HuH-7 (cell line): ENCODE data around the gene COL8A1.
"Not testable (repeated sequence)": the region's sequence is repeated elsewhere in the genome, so short reads cannot be mapped to it uniquely, and the experiment has no call there.

Experiments
- DNase-seq: peaks from one replicate; pipeline ENCODE4 v3.0.0; 2011; ENCODE audit warnings: low spot score

Gene COL8A1

GRCh38 chr3:99805160-99805559 is 166.8 kb downstream of the COL8A1 start:
- DNase-seq = no peak

- DNase-seq = peak; percentile 61
These were observed 169.9 kb downstream of the COL8A1 start for GRCh38 chr3:99808163-99808794.

DNA sequence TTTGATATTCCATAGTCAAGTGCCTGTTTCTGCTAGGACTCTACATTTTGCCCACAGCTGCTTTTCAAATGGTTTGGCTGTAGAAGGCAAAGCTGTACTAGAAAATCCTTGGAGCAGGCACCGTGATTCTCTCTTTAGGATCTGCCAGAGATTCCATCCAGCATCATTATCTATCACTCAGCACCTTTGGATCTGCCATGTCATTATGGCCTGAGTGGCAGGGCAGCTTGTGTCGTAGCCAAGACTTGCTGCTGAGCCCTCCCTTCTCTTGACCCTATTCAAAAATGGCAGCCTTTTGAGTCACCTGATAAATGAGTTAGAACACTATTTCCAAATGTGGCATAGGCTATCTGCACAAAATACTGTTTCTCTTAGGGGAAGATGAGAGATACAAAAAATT is 171.2 kb downstream of the COL8A1 start:
- no peak for DNase-seq

DNA sequence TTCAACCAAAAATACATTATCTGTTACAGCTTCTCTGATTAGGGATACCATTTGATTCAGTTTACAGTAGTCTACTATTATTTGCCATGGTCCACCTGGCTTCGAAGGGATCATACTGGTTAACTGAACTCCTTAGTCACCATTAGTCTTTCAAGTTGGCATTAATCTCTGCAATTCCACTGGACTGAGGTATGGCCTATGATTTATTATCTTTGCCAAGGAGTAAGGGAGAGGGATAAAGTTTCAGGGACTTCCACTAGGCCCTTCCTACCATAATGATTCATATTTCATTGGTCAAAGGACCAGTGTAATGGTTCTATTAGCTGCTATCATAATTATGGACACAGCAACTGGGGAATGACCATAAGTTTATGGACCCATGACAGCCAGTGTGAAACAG is 172.0 kb downstream of the COL8A1 start:
- DNase-seq = no peak

GRCh38 chr3:99817047-99817436 is 178.6 kb downstream of the COL8A1 start:
- no peak for DNase-seq

GRCh38 chr3:99817437-99818240 is 179.2 kb downstream of the COL8A1 start, which contains the start of gene CMSS1:
TSS of gene CMSS1 (plus strand) at chr3:99817862.
- peak; percentile 90 for DNase-seq

- DNase-seq = no peak
These were observed 180.4 kb downstream of the COL8A1 start for GRCh38 chr3:99818818-99819217.

- no peak for DNase-seq
These were observed 185.6 kb downstream of the COL8A1 start for GRCh38 chr3:99823723-99824711.

GRCh38 chr3:99825004-99825640 is 186.7 kb downstream of the COL8A1 start:
- no peak for DNase-seq

- no peak for DNase-seq
These were observed 191.4 kb downstream of the COL8A1 start for GRCh38 chr3:99829844-99830243.

DNA sequence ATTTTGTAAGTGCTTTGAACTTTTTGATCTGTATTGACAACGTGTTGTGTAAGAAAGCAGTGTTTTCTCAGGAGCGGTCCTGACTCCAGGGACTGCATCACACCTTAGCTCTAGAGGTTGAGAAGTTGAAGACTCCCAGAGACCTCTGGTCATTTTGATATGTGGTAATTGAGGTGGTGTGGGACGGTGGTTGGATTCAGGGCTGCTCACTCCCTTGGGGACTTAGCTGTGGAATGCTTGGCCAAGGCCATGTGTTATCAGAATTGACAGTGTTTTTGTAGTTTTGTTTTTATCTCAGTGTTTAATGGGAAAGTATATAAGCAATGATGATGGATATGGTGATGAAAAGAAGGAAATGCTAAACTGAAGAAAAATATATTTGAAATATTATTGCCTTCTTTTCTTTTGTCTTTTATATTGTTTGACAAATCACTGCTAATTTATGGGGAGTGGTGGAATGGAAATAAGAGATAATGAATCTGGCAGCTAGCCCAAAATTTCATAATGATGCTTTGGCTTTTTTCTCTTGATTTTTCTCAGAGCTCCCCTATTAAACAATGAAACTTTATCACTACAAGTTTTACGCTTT is 195.3 kb downstream of the COL8A1 start:
- no peak for DNase-seq

- DNase-seq = no peak
These were observed 196.0 kb downstream of the COL8A1 start for GRCh38 chr3:99834211-99834957.

GRCh38 chr3:99836681-99837080 is 198.3 kb downstream of the COL8A1 start:
- DNase-seq = no peak

DNA sequence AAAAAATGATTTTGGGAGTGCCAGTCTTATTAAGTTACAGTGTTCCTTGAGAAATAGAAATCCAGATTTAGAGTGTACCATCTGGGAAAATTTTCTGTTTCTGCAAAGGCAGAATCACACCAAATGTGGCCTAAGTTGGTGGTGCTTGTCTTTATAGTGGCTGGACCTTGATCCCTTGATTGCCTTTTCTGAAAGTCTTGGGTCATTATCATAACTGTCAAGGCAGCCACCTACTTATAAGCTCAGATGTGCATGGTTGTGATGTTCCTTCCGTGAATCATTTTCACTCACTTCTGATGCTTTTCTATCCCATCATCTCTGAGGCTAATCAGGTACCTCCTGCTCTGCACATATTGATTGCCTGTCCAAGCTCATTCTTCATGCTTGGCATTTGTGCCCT is 199.3 kb downstream of the COL8A1 start:
- no peak for DNase-seq

DNA sequence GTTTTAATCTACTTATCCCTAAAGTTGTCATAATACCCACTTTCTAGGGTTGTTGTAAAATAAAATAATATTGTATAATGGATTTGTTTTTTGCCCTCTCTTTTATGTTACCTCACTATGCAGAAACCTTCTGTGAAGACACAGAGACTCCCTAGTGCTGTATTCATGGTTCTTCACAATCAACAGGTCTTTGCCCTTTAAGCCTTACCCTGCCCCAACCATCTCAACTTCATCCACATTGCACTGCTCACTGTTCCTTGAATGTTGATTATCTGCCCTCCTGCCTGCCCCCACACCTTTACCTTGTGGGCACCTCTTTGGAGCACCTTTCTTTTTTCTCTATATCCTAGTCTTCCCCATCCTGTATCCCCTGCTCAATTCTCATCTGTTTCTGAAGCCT is 200.4 kb downstream of the COL8A1 start:
- DNase-seq = no peak

- no peak for DNase-seq
These were observed 201.2 kb downstream of the COL8A1 start for GRCh38 chr3:99839613-99840012.

DNA sequence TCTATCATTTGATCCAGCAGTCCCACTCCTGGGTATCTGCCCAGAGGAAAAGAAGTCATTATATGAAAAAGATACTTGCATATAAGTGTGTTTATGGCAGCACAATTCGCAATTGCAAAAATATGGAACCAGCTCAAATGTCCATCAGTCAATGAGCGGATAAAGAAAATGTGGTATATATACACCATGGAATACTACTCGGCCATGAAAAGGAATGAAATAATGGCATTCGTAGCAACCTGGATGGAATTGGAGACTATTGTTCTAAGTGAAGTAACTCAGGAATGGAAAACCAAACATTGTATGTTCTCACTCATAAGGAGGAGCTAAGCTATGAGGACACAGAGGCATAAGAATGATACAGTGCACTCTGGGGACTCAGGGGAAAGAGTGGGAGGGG is 203.6 kb downstream of the COL8A1 start:
- not testable (repeated sequence) for DNase-seq

DNA sequence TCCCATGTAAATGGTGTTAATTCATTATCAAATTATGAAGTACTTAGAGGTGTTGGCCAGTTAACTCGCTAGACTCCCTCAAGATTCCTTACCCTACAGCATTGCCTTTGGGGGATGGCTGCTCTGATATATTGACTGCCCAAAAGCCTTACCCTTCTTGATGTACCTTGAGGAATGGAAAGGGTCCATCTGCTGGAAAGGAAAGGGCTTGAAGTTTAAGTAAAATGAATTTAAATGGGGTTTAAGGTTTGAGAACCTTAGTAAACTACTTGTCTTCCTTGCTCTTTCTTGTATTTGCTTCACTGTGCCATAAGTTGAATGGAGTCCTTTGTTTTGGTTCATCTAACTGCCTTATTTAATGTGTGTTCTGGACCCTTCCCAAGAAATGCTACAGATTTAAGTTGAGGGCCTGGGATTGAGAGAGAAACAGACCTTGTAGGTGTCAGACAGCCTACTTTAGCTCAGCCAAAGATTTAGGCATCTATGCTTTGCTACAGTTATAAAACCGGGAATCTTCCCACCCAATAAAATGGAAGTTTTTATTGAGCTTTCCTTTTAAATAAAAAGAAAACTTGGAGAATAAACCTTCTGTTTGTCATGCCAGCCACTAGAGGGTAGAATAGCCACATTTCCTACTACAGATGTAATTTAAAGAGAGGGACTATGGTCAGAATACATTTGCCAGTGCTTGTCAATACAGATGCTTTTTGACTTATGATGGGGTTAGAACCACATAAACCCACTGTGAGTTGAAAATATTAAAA is 204.6 kb downstream of the COL8A1 start:
- DNase-seq = peak; percentile 35

- DNase-seq = no peak
These were observed 205.3 kb downstream of the COL8A1 start for GRCh38 chr3:99843590-99844258.
